CD4-positive, alpha-beta T cell treated with Interleukin-6 at 100 ng/mL for 8 hours (primary cell): ENCODE results near the gene IMMP2L.

ENCODE experiments used
- DNase-seq: peaks from one replicate; pipeline ENCODE4 v3.0.0-alpha.2; 2020; ENCODE audit warnings: mixed read lengths, low spot score

The IMMP2L gene

DNA sequence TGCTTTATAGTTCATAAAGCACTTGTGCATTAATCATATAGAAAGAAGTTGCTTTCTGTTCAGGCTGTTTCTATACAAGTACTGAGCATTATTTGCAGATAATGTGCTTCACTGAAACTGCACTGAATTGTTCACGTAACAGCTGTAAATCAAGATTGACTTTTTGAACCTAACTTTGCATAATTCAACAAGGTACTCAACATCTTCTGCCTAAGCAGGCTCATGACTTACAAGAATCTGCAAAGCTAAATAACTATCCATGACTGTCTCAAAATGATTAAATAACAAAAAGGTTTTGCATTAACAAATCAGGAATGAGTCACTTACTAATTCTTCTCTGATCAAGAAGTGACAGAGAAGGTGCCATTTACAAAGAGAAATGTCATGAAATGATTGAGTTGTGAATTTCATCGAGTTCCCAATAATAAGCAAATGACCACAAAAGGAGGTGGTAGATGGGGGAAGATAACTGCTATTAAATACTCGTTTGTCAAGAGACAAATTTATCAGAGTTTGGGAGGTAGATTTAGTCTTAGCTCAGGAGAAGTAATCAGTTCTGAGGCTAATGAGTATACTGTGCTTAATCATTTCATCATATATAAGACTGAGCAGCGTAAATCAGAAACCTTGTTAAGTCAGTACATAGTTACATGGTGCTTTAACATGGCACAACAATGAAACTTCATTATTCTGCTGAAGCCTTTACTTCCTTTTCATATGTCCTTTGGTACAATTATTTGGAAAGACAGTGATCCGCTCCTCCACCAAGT lies 632.6 kb downstream of the IMMP2L start:
- DNase-seq: no peak

DNA sequence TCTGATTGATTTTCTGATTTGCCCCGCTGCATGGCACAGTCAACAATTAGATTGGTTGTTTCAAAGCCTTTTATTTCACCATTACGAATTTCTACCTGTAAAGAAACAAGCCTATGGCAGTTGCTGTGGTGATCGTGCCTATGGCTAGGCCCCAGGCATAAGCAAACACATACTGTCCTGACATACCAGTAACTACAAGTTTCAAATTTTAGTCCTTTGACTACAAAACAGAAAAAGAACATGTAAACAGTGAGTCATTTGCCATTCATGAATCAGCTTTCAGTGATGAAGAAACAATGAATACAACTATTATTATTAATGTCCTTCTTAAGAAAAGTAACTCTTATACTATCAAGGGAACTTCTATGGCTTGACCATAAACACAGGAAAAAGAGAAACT lies 639.4 kb downstream of the IMMP2L start:
- no peak for DNase-seq

DNA sequence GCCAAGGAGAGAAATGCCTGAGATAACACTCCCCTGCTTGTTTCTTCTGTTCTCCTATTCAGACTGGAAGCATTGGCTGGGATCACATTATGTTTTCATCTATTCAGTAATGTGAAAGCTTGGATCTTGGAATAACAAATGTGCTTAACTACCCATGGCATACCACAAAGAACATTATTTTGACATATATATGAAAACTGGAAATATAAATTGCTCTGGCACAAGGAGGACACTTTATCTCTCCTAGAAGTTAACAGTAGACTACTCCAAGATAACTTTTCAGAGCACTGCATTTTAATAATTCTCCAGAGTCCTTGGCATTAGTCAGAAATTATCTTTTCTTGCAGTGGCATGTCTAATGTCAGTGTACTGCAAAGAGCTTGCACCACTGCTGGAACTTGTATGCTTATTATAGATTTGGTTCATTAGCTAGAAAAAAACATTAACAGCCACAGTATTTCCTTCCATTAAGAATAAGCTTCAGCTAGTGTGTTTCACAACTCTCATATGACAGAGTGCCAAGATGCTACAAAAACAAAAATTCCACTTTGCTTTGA lies 640.6 kb downstream of the IMMP2L start:
- DNase-seq: no peak

DNA sequence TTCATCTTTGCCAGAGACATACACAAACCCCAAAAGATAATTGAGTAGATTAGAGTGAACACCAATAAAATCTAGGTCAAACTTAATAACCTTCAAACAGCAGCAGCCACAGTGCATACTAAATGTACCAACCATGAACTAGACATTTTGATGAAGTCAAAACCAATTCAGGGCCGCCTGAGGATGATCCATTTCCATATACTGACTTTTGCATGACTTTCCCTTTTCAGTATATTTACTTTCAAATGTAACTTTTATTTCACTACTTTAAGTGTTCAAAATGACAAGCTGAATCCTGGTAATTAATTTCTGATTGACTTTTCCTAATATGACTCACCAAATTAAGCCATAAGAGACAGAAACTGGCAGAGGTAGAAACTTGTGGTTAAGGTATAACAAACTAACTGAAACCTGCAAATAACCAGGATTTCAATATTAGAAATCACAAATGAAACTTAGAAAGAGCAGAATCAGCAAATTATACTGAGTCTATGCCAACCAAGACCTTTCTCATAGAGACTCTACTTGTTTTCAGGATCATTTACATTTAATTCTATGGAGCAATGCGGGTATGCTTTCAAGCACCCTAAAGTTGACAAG lies 643.2 kb downstream of the IMMP2L start:
- no peak for DNase-seq

DNA sequence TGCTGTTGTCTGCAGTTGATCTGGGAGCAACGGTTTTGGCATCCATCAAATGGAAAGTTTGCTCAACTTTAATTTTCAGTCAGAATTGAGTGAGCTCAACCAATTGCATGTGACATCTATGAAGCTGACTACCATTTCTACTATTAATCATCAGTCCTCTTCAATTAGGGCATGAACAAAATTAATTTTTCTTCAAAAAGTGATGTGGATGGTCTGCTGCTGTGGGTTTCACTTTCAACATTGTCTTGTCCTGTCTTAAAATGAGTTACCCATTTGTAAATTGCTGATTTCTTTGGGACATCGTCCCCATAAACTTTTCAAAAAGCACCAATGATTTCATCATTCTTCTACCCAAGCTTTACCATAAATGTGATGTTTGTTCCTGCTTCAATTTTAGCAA lies 648.0 kb downstream of the IMMP2L start:
- DNase-seq: no peak

DNA sequence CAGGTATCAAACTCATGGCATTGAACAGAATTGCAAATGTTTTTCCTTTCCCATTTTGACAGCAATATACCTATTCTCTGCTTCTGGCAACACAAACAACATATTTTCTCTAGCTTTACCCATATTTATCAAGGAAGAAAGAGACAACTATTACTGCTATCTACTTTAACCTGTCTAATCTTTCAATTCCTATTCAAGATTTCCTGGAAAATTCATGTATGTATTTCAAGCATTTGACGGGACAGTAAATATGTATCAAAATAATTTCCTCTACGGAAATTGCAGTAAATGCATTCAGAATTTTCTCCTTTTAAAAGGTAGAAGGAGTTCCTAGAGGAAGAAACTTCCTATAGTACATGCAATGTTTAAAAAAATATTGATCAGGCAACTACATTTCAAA lies 650.7 kb downstream of the IMMP2L start:
- DNase-seq: no peak

DNA sequence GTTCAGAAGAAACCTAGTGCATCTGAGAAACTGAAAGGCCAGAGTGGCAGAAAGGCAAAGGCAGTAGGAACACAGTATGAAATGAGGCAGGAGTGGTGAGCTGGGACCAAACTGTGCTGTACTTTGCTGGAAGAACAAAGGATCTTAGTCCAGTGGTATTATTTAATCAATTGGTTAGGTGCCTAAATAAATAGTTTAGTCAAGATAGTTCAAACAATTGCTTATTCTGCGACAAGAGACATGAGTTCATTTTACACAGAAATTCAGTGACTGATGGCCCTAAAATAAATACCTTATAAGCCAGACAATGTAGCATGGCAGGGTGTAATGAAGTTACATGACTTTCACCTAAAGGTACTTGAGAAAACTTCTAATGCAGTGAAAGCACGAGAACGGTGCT lies 653.2 kb downstream of the IMMP2L start:
- no peak for DNase-seq

DNA sequence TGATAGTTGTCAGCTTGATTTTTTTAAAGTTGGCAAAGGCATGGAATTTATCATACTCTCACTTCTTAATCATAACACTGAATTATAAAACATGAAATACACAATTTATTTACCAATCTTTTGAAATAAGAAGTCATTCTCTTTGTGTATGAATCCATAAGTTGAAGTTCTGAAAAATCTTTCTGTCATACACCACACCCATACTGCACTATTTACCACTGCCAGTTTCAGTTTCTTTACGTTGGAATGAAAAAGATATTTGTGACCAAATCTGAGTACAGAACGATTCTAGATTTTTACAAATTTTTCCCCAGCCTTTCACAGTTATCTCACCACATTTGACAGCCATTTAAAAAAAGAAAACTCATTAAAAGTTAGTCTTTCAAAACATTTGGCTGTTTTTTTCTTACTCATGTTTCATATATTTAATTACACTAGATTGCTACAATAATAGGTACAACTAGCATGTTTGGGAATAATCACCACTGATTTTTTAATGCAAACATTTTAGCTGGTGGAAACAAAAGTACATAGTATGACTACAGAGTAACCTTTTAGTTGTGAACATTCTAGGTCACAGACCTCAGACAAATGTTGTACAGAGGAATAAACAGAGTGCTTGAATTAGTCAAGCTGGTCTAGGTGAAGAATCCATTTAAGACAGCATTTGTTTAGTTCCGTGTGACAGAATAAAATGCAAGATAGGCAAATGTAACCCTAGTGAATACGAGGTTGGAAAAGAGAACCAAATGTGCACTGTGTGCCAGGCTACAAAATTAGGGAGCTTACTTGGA lies 656.3 kb downstream of the IMMP2L start:
- DNase-seq: no peak

DNA sequence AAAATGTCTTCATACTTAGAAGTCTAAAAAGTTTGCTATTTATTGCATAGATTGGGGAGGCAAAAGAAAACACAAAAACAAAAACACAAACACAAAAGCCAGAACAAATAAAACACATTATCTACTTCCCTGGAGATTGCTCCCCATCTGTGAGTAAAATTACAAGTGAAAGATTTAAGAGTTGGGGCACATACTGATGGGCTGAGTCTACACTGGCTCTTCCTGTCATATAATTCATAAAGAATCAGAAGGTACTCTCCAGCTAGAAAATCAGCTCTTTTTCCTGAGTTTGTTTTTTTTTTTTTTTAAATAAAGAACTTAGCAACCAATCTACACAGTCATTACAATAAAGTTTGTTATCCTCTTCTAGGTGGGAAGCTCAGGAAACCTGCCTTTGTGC lies 663.8 kb downstream of the IMMP2L start:
- DNase-seq: no peak

DNA sequence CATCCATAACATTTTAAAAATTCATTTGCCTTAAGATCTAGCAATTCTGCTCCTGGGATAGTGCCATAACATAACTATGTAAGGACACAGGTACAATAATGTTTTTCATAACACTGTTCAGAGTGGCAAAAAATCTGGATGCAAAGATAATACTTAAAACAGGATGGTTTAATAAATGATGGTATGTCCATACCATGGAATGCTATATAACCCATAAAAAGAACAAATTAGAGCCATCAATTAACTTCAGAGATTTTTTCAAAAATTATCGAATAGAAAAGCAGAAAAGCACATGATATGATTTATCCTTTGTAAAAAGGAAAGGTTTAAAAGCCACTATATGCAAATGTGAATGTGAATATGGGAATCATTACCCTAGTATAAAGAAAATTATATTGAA lies 664.8 kb downstream of the IMMP2L start:
- DNase-seq: no peak

DNA sequence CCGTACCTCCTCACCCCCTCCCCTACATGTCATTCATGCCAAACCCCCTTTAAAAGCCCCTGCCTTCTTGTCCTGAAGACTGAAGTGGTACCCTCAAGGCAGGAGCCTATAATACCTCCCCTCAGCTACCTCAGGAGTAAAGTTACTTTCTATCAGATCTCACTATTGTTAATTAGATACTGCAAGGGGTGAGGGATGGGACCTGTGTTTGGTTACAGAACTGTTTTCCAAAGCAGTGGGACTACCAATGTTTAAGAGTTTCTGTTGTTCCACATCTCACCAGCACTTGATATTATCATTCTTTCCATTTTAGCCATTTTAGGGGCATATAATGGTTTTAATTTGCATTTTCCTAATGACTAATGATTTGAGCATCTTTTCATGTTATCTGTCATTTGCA lies 668.2 kb downstream of the IMMP2L start:
- no peak for DNase-seq

DNA sequence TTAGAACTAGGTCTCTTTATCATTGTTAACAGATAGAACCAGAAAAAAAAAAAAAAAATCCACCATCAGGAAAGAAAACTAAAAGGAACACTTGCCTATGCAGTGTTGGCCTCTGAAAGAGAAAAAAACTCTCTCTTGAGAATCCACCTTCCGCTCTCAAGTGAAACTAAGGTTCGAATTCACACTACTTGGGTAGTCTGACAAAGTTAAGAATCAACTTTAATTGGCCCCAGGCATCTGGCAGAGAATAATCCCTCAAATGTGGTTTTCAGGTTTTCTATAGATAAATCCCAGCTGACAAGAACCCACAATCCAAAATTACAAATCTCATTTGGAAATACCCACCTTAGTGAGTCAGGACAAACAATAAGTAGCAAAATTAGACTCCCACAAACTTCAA lies 671.1 kb downstream of the IMMP2L start:
- no peak for DNase-seq

DNA sequence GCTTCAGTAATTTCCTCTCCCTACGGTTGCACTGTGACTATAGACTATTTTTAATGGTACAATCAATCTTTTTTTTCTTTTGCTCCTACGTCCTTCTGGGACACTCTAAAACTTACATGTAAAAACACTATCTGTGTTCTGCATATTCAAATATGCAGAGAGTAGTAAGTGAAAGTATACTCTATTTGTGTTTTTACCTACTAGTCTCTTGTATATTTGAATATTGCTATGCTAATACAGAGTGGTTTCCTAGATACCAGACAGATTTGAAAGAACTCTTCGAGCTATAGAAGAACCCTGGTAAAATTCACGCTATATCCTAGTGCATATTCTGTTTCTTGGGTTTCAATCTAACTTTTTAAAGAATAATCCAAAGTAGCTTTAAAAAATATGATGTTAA lies 672.2 kb downstream of the IMMP2L start:
- no peak for DNase-seq

DNA sequence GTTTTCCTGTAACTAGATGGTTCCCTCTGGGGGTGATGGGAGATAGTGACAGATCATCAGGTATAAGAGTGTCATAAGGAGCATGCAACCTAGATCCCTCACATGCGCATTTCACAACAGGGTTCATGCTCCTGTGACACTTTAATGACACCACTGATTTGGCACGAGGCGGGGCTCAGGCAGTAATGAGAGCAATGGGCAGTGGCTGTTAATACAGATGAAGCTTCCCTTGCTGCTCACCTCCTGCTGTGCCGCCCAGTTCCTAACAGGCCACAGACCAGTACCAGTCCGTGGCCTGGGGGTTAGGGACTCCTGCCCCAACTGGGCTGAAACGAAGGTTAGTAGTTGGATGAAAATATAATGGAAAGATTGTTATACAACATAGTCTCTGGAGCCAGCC lies 673.0 kb downstream of the IMMP2L start:
- DNase-seq: no peak

DNA sequence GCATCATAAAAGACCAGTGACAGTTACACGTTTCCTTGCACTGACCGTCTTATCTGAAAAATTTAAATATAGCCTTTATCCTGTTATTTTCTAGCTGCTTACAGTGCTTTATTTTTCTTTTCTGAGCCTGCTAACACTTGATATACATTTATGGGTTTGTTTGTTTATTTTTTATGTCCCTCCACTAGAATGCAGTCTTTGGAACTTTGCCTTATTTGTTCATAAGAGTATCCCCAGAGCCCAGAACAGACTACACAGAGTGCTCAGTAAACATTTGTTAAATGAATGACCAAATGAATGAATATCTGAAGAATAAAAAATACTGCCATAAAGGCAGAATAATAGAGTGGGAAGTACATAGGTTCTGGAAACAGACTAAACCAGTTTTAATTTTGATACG lies 673.7 kb downstream of the IMMP2L start:
- no peak for DNase-seq

DNA sequence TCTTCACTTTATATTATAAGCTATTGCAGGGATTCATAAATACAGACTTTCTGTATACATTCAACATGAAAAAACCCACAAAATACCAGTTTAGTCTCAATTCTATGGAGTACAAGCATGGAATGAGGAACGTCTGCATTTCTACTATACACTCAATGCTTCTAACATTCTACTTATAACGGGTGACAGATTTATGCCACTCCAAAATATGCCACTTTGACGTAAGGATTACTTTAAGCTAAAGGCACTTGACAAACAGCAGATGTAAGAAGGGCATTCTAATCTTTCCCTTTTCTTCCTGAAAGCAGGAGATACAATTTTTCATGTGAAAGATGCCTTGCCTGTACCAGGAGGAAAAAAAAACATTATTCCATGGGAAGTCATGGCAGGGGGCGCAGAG lies 676.8 kb downstream of the IMMP2L start:
- no peak for DNase-seq

DNA sequence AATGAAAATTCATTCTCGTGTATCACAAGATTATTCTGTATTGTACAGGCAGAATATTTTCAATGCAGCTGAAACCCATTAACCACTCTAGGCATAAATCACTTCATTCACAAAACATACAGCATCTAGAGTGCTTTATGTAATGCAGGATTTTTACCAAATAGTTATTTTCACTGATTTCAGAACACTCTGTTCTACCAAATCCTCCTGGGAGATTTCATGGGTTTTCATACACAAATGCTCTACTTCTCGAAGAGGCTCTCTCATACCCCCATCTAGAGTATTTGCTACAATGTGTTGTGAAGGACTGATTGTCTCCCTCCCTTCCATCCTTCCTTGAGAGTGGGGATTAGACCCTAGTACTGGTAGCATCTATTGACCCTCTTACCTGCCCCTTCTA lies 680.6 kb downstream of the IMMP2L start:
- DNase-seq: no peak

DNA sequence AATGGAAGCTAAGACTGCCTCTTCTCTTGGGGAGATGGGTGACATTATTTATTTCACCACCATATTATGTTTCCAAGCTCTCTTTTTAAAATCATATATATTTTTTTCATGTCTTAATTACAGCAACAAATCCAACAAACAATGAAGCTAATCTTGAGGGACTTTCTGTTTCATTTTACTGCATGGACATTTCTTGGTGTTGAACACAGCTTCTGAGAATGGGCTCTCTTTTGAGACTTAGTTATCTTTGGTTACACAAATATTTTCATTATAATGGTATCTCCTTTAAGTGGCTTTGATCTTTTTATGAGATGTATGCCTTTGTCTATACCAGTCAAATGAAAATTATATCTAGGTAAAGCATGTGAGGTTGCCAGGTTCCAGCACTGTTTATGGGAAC lies 681.3 kb downstream of the IMMP2L start:
- DNase-seq: no peak

DNA sequence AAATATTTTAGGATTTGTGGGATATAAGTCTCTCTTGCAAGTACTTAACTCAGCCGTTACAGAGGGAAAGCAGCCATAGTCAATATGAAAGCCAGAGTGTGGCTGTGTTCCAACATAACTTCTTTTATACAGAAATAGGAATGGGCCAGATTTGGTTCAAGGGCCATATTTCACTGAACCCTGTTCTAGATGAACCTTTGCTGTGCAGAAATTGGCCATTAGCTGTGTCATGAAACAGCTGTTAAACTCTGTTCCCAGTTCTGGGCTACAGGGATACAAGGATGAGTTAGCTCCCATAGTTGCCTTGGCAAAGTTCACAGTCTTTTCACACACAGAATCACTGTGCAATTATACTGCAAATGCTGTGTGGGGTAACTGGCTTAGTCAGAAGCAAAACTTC lies 685.3 kb downstream of the IMMP2L start:
- DNase-seq: no peak

DNA sequence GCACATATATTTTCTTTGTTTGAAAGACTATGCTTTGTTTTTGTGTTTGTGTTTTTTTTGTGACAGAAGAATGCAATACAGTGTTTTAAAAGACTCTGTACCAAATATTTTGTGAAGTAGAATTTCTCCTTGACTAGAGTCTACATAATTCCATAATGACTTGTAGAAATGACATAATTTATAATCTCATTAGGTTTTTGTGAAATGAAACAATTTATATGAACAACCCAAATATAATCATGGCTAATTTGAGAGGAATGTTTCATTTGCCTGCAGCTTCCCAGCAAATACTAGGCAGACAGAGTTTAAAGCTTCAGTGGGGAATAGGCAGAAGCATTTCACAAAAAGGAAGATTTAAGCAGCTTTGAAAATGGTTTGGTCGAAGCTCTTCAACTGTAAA lies 686.9 kb downstream of the IMMP2L start:
- DNase-seq: no peak

DNA sequence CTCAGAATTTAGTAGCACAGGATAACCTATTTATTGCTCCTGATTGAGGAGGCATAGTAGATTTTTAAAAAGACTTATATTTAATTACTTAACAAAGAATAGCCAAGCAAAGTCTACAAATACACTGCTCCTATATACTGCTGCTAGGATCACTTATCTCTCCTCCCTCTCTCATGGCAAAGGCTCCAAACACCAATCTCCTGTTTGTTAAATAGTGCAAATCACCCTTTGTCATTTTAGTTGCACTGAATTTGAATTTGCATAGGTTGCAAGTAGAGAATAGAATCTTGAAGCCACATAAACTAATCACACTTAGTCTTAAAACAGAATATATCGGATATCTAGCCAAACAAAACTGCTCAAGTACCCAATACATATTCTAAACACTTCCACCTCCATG lies 690.4 kb downstream of the IMMP2L start:
- no peak for DNase-seq

DNA sequence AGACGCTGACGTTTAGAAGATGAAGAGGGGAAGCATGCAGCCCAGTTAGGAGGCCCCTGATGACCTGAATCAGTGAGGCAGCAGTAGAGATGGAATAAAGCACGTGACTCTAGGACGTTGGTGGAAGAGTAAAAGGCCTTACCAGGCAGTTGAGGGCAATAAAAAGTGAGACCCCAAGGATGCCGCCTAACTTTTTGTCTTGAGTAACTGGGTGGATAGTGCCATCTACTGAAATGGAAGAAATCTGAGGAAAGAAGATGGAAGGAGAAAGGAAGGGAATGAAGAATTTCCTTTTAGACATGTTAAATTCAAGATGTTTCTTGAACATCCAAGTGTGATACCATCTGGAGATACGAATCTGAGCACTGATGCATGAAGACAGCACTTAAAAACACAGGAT lies 691.4 kb downstream of the IMMP2L start:
- no peak for DNase-seq

DNA sequence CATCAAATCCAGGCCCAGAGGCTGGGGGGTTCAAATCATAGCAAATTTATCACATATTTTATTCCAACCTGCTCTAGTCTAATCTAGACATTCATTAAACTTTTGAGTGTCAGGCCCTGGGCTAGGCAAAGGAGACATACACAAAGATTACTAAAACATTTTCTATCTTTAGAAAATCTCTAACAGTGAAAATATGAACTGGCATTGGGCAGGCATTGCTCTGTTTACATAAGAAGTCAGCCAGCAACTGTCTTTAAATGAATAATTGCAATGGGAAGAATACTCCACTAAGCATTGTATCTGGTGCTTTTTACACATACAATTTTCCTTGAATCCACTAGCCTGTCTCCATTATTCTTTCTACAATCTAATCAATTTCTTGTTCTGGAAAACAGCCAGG lies 693.8 kb downstream of the IMMP2L start:
- no peak for DNase-seq
